B cell (primary cell): ENCODE data around the gene KLF3. TPM values are rescaled to one million over a fixed set of nuclear protein-coding genes. Genes with fewer than 3 reads are reported as not detected.

Source experiments
- ATAC-seq: fragments of 200-7000 bp; cut with Tn5 transposase; one replicate; pipeline ENCODE4 v1.10.0; 2021; ENCODE audit warnings: low read depth, mild to moderate bottlenecking, moderate number of reproducible peaks, moderate library complexity
- CTCF ChIA-PET: fragments of 350-600 bp; sonication (Branson Sonifier 250); formaldehyde crosslinking; loops from one replicate; lab custom pipeline; 2021; ENCODE audit warnings: antibody characterized with exemption, inconsistent platforms; lab: Charles Lee
- POLR2A ChIA-PET: fragments of 350-600 bp; sonication (Branson Sonifier 250); formaldehyde crosslinking; loops from one replicate; lab custom pipeline; 2021; ENCODE audit warnings: antibody characterized with exemption; lab: Charles Lee
- DNase-seq: peaks from one replicate; pipeline ENCODE4 v3.0.0; 2013
- H2AFZ ChIP-seq: 2 replicates; pipeline ENCODE4 v1.6.1; 2012; ENCODE audit warnings: mild to moderate bottlenecking, low read depth, low read length; ENCODE audit not compliant: insufficient read depth, poor library complexity, severe bottlenecking
- H3K27ac ChIP-seq, 2 donors: 1 replicate in 1 of 2; 2 replicates in 1 of 2; pipeline ENCODE4 v1.5.1; 2012 to 2013; ENCODE audit warnings: low read length in 2 of 2, mild to moderate bottlenecking in 2 of 2, moderate library complexity in 1 of 2
- H3K27me3 ChIP-seq, 4 experiments: fragments of 200-600 bp in 1 of 4; sonication (generic) in 1 of 4; replicated peaks in 1 of 4; 1 replicate in 2 of 4; 2 replicates in 2 of 4; pipeline versions ENCODE4 v1.6.1 to v1.7.0; 2013 to 2016; ENCODE audit warnings: low read length in 3 of 4, mild to moderate bottlenecking in 2 of 4, mixed read lengths in 1 of 4, moderate library complexity in 1 of 4; ENCODE audit not compliant: insufficient read depth in 4 of 4, control insufficient read depth in 3 of 4; ENCODE audit errors: control extremely low read depth in 1 of 4
- H3K36me3 ChIP-seq, 2 experiments: replicated peaks in 1 of 2; 1 replicate in 1 of 2; 2 replicates in 1 of 2; pipeline versions ENCODE4 v1.6.1 to v1.7.1; 2013; ENCODE audit warnings: low read length in 1 of 2; ENCODE audit not compliant: insufficient read depth in 2 of 2, control insufficient read depth in 1 of 2; ENCODE audit errors: control extremely low read depth in 1 of 2, extremely low read depth in 1 of 2
- H3K4me1 ChIP-seq, 2 donors: fragments of 200-600 bp in 1 of 2; sonication (generic) in 1 of 2; 1 replicate in 1 of 2; 2 replicates in 1 of 2; pipeline versions ENCODE4 v1.5.1 to v1.6.1; 2013 to 2017; ENCODE audit warnings: low read length in 2 of 2; ENCODE audit not compliant: control insufficient read depth in 2 of 2, insufficient read depth in 2 of 2
- H3K4me2 ChIP-seq: replicated peaks from 2 replicates; pipeline ENCODE3; 2012; ENCODE audit warnings: mild to moderate bottlenecking, low read depth, low read length; ENCODE audit not compliant: poor library complexity, severe bottlenecking
- H3K4me3 ChIP-seq, 5 experiments: fragments of 200-600 bp in 1 of 5; sonication (generic) in 1 of 5; 1 replicate in 3 of 5; 2 replicates in 2 of 5; pipeline versions ENCODE4 v1.5.1 to v1.7.0; 2011 to 2016; ENCODE audit warnings: low read length in 4 of 5, mild to moderate bottlenecking in 4 of 5, low read depth in 2 of 5, control low read depth in 1 of 5, moderate library complexity in 1 of 5; ENCODE audit not compliant: insufficient read depth in 1 of 5; ENCODE audit errors: control extremely low read depth in 1 of 5, extremely low read depth in 1 of 5
- H3K79me2 ChIP-seq: fragments of 200-600 bp; sonication (generic); one replicate; pipeline ENCODE4 v1.6.0; 2016; ENCODE audit warnings: low read length; ENCODE audit not compliant: control insufficient read depth, insufficient read depth
- H3K9ac ChIP-seq: fragments of 200-600 bp; sonication (generic); 2 replicates; pipeline ENCODE4 v1.6.1; 2017; ENCODE audit warnings: mild to moderate bottlenecking, low read length, moderate library complexity
- H3K9me3 ChIP-seq, 3 donors: one replicate each; pipeline versions ENCODE4 v1.6.1 to v1.7.1; 2013; ENCODE audit warnings: low read length in 2 of 3; ENCODE audit not compliant: control insufficient read depth in 2 of 3, insufficient read depth in 1 of 3; ENCODE audit errors: control extremely low read depth in 1 of 3
- H4K20me1 ChIP-seq: 2 replicates; pipeline ENCODE4 v1.6.0; 2012; ENCODE audit warnings: mild to moderate bottlenecking, low read length; ENCODE audit not compliant: insufficient read depth, control insufficient read depth, poor library complexity, severe bottlenecking
- H3K27ac Mint-ChIP-seq: one replicate; pipeline ENCODE4 v1.8.0; 2021; ENCODE audit warnings: mixed read lengths
- H3K27me3 Mint-ChIP-seq: one replicate; pipeline ENCODE4 v1.8.0; 2021; ENCODE audit warnings: mixed read lengths
- H3K4me1 Mint-ChIP-seq: one replicate; pipeline ENCODE4 v1.8.0; 2021; ENCODE audit warnings: mixed read lengths
- H3K4me3 Mint-ChIP-seq: one replicate; pipeline ENCODE4 v1.8.0; 2021; ENCODE audit warnings: mixed read lengths
- H3K9me3 Mint-ChIP-seq: one replicate; pipeline ENCODE4 v1.8.0; 2022; ENCODE audit warnings: mixed read lengths; ENCODE audit not compliant: insufficient read depth
- EZH2 ChIP-seq: IDR thresholded peaks from 2 replicates; pipeline ENCODE4 v1.6.1; 2012; ENCODE audit warnings: borderline replicate concordance, low read depth, mild to moderate bottlenecking, moderate library complexity, low read length; ENCODE audit not compliant: insufficient read depth, poor library complexity, severe bottlenecking
- WGBS: methylation state at CpG from one replicate; pipeline ENCODE4 v1.1.5; 2013; ENCODE audit warnings: missing lambda C conversion rate; ENCODE audit not compliant: insufficient coverage; 5-methylcytosine and 5-hydroxymethylcytosine counted together
- intact Hi-C: fragments of 100-400 bp; cut with micrococcal nuclease; formaldehyde crosslinking; loops from one replicate; pipeline ENCODE4 v1.10.0; 2022
- polyA plus RNA-seq: library from polyadenylated mRNA; depleted of rRNA; stranded (reverse); fragments of >200 nt; gene quantifications from 2 replicates; pipeline ENCODE4 v1.2.3, GENCODE V29; 2012
- total RNA-seq, 2 donors: library from RNA; stranded (reverse); fragments of 120-200 nt in 1 of 2; gene quantifications; 1 replicate in 1 of 2; 2 replicates in 1 of 2; pipeline versions ENCODE4 v1.2.3 to v1.2.4, GENCODE V29; 2013 to 2022
- TF ChIP-seq, protein P1 (sequence below): fragments of 200-600 bp; IDR thresholded peaks from one replicate; pipeline ENCODE4 v1.8.0; 2022; ENCODE audit warnings: antibody characterized with exemption, mild to moderate bottlenecking

The KLF3 gene
- total and polyA plus RNA-seq, 2 donors (not counting 1 experiment from before 2014, with no cell fraction given) = 32.9 to 51.9 TPM

DNA sequence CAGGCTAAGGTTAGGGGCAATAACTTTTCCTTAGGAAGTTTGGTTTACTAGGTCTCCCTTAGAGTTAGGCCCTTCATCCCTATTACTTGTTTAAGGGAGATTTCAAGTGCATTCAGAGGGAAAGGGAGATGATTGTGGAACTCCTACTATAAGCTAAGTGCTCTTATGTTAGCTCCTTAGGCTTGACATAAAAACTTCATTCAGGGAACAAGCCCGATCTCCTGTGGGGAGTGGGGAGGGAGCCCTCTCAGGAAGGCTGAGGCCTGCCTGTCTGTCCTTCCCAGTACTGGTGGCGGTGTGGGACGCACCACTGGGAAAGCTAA, 8.0 kb downstream of the KLF3 start:
- ChIA-PET POLR2A (no interaction called here), CTCF (interaction anchor here (0.6 to 7.4 kb wide), 7 partner anchors 25 to 492 kb away, joined by 3 to 84 read pairs (median 4); no protein-coding TSS in a partner anchor)
- ATAC-seq (no peak), DNase-seq (peak; percentile 27)
- Histone ChIP-seq H3K9me3 (no peaks in the 10 kb centered on the region), H3K4me3 (no peak overlapping the region), H3K9ac (no peak overlapping the region), H3K4me1 (peaks cover 79 to 81% of the 10 kb centered on the region in 2 donors), H3K79me2 (peaks cover 97% of the 10 kb centered on the region), H3K4me2 (peak overlapping the region; percentile 62), H2AFZ (no peak overlapping the region), H4K20me1 (peaks cover 70% of the 10 kb centered on the region), H3K27ac (peak overlapping the region in 1 of 2 donors; percentile 73), H3K27me3 (no peaks in the 10 kb centered on the region), H3K36me3 (no peaks in the 10 kb centered on the region)
- no peaks in the 10 kb centered on the region for H3K9me3 Mint-ChIP-seq
- peak overlapping the region; percentile 79 for H3K27ac Mint-ChIP-seq
- H3K4me1 Mint-ChIP-seq = peaks cover 80% of the 10 kb centered on the region
- no peak for TF ChIP-seq EZH2
- TF ChIP-seq, protein P1, sequence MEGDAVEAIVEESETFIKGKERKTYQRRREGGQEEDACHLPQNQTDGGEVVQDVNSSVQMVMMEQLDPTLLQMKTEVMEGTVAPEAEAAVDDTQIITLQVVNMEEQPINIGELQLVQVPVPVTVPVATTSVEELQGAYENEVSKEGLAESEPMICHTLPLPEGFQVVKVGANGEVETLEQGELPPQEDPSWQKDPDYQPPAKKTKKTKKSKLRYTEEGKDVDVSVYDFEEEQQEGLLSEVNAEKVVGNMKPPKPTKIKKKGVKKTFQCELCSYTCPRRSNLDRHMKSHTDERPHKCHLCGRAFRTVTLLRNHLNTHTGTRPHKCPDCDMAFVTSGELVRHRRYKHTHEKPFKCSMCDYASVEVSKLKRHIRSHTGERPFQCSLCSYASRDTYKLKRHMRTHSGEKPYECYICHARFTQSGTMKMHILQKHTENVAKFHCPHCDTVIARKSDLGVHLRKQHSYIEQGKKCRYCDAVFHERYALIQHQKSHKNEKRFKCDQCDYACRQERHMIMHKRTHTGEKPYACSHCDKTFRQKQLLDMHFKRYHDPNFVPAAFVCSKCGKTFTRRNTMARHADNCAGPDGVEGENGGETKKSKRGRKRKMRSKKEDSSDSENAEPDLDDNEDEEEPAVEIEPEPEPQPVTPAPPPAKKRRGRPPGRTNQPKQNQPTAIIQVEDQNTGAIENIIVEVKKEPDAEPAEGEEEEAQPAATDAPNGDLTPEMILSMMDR = no peak
- intact Hi-C loops = no loop called here
- H3K4me3 Mint-ChIP-seq = peak overlapping the region; percentile 16
- no peaks in the 10 kb centered on the region for H3K27me3 Mint-ChIP-seq
- 100% methylated on average over 3 of the region's 3 CpGs for WGBS

- H4K20me1 ChIP-seq = peaks cover 75% of the 10 kb centered on the region
- Mint-ChIP-seq H3K9me3 (no peaks in the 10 kb centered on the region), H3K27ac (peak overlapping the region; percentile 79), H3K4me3 (peak overlapping the region; percentile 46), H3K4me1 (peaks cover 78% of the 10 kb centered on the region), H3K27me3 (no peaks in the 10 kb centered on the region)
- ChIA-PET POLR2A (no interaction called here), CTCF (interaction anchor here (0.7 to 7.4 kb wide), 5 partner anchors 32 to 492 kb away, joined by 3 to 84 read pairs (median 4); no protein-coding TSS in a partner anchor)
- H3K9me3 ChIP-seq = no peaks in the 10 kb centered on the region
- peaks cover 76 to 77% of the 10 kb centered on the region in 2 donors for H3K4me1 ChIP-seq
- no peak overlapping the region for H3K9ac ChIP-seq
- H3K27me3 ChIP-seq = no peaks in the 10 kb centered on the region
- intact Hi-C loops = loop anchor here (1.0 kb wide), 1 partner anchor 7 kb away; no protein-coding TSS in a partner anchor
- no peak overlapping the region for H3K4me3 ChIP-seq
- peak overlapping the region; percentile 26 to 73 for H3K27ac ChIP-seq
- H3K36me3 ChIP-seq = no peaks in the 10 kb centered on the region
- peaks cover 97% of the 10 kb centered on the region for H3K79me2 ChIP-seq
- no peak for ATAC-seq
- H2AFZ ChIP-seq = no peak overlapping the region
- H3K4me2 ChIP-seq = peak overlapping the region; percentile 62
- no peak for DNase-seq
- 91% methylated on average over 9 of the region's 13 CpGs for WGBS
- TF ChIP-seq EZH2 = no peak
- TF ChIP-seq, protein P1 = no peak
These were observed 8.6 kb downstream of the KLF3 start for GRCh38 chr4:38672397-38673129.
